ENCODE data around the gene NIPAL3. TPM values are rescaled to one million over a fixed set of nuclear protein-coding genes. Genes with fewer than 3 reads are reported as not detected.

The NIPAL3 gene
- total and polyA plus RNA-seq, 2 donors (not counting 3 experiments of a cell fraction or from before 2014, with no cell fraction given): 15.5 to 16.0 TPM

DNA sequence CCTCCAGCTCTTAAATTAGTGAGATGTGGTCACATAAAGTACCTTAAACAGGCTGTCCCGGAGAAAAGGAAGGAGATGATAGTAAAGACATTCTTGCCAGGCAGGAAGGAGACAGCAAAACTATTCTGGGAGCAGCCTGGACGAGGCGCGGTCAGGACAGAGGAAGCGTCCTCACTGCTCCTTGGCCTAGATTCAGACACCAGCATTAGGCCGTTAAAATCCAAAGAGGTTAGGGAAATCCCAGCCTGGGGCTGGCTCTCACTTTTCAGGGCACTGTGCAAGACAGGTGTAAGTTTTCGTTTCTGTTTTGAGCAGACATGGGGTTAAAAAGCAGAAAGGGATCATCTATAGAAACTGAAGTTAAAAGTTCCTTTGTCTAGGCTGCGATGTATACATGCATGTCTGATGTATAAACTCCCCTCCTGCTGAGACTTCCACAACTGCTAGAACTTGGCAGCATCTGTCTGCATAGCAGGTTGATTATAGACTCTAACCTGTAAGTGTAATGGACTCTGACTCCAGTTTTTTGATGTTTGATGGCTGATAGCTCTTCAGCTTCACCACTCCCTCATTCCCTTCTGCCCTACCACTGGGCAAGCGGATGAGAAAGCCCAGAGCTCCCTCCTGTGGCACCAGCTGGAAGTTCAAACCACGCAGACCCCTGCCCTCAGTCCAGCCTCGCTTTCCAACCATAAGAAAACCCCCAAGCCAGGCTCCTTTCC, 23.6 kb upstream of the NIPAL3 start:
- peak; percentile 79 for FAIRE-seq
- dilution Hi-C loops (cut with MboI; ENCODE audit: extremely low pct_ligation_motif_present, low sequenced_read_pairs): no loop called here
- no peaks in the 10 kb centered on the region for H3K9me3 ChIP-seq (replicated peaks; ENCODE audit: control insufficient read depth, insufficient read depth, low read length)
- H3K4me2 ChIP-seq (ENCODE audit: insufficient read depth, low read length): peak overlapping the region; percentile 78
- ChIA-PET CTCF (interaction anchor here (0.6 to 6.7 kb wide), 51 partner anchors 8 to 773 kb away, joined by 3 to 736 read pairs (median 5); partner anchors contain the start of genes IFNLR1, MYOM3, NIPAL3 and STPG1), POLR2A (interaction anchor here (0.6 to 1.9 kb wide), 3 partner anchors 23 to 190 kb away, joined by 6 read pairs; partner anchors contain the start of gene NIPAL3)
- peak overlapping the region in 1 of 3 experiments; percentile 32 for H3K4me3 ChIP-seq (replicated peaks in 1 of 3; ENCODE audit: insufficient read depth in 1 of 3, low read depth in 1 of 3, low read length in 3 of 3)
- no TSS peak for BruUV-seq (replicated peaks)
- H3K9ac ChIP-seq (replicated peaks; ENCODE audit: extremely low read depth, insufficient read depth, low read length): peak overlapping the region; percentile 66
- peak overlapping the region; percentile 32 for H3K27ac ChIP-seq (ENCODE audit: insufficient read depth, low read depth, low read length)
- no peaks in the 10 kb centered on the region for H3K9me1 ChIP-seq (replicated peaks; ENCODE audit: control insufficient read depth, extremely low read depth, insufficient read depth, low read length)
- intact Hi-C loops (cut with micrococcal nuclease): loop anchor here (1.0 to 5.0 kb wide), 9 partner anchors 23 to 435 kb away; partner anchors contain the start of genes NIPAL3 and PNRC2
- peak overlapping the region; percentile 20 for H2AFZ ChIP-seq (ENCODE audit: low read depth, low read length)
- no peaks in the 10 kb centered on the region for H3K79me2 ChIP-seq (ENCODE audit: control insufficient read depth, insufficient read depth, low read length)
- TF ChIP-seq, protein P1, sequence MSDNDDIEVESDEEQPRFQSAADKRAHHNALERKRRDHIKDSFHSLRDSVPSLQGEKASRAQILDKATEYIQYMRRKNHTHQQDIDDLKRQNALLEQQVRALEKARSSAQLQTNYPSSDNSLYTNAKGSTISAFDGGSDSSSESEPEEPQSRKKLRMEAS (IDR thresholded peaks at IDR 0.05; ENCODE audit: insufficient read depth, insufficient read length): no peak
- TF ChIP-seq, protein P2, sequence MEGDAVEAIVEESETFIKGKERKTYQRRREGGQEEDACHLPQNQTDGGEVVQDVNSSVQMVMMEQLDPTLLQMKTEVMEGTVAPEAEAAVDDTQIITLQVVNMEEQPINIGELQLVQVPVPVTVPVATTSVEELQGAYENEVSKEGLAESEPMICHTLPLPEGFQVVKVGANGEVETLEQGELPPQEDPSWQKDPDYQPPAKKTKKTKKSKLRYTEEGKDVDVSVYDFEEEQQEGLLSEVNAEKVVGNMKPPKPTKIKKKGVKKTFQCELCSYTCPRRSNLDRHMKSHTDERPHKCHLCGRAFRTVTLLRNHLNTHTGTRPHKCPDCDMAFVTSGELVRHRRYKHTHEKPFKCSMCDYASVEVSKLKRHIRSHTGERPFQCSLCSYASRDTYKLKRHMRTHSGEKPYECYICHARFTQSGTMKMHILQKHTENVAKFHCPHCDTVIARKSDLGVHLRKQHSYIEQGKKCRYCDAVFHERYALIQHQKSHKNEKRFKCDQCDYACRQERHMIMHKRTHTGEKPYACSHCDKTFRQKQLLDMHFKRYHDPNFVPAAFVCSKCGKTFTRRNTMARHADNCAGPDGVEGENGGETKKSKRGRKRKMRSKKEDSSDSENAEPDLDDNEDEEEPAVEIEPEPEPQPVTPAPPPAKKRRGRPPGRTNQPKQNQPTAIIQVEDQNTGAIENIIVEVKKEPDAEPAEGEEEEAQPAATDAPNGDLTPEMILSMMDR (IDR thresholded peaks at IDR 0.05; ENCODE audit: extremely low read depth in 1 of 2, insufficient read depth in 1 of 2, low read depth in 1 of 2, low read length in 2 of 2): peak; percentile 91 to 92
- H3K27me3 ChIP-seq (ENCODE audit: control insufficient read depth in 2 of 2, insufficient read depth in 2 of 2, low read length in 2 of 2): no peaks in the 10 kb centered on the region
- peak; percentile 75 for DNase-seq (ENCODE audit: low read depth, low spot score)
- peaks cover 40% of the 10 kb centered on the region for H3K4me1 ChIP-seq (ENCODE audit: control insufficient read depth, extremely low read depth, insufficient read depth, low read length)
- no peaks in the 10 kb centered on the region for H4K20me1 ChIP-seq (replicated peaks; ENCODE audit: control insufficient read depth, extremely low read depth, insufficient read depth, low read length)
- no peaks in the 10 kb centered on the region for H3K36me3 ChIP-seq (ENCODE audit: control insufficient read depth in 2 of 2, extremely low read depth in 1 of 2, insufficient read depth in 2 of 2, low read length in 2 of 2)

DNA sequence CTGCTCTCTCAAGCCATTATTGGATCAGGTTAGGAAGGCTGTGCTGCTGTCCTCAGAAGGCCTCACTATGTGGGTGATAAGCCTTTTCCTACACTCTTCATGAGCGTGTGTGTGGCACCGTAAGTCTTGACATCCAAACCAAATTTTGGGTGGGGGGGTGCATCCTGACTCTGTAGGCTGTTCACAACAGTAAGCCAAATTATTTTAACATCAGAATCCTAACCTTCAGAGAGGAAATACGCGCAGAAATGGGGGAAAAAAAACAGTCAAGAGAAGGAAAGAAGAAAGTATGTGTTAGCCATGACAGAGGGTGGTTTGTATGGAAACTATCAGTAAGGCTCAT, 23.0 kb upstream of the NIPAL3 start:
- H3K27ac ChIP-seq (ENCODE audit: insufficient read depth, low read depth, low read length): no peak overlapping the region
- DNase-seq (ENCODE audit: low read depth, low spot score): no peak
- no peak overlapping the region for H3K9ac ChIP-seq (replicated peaks; ENCODE audit: extremely low read depth, insufficient read depth, low read length)
- POLR2A ChIA-PET: interaction anchor here (0.6 to 1.9 kb wide), 3 partner anchors 23 to 191 kb away, joined by 6 read pairs; partner anchors contain the start of gene NIPAL3
- no peak overlapping the region for H3K4me3 ChIP-seq (replicated peaks in 1 of 3; ENCODE audit: insufficient read depth in 1 of 3, low read depth in 1 of 3, low read length in 3 of 3)
- BruUV-seq (replicated peaks): no TSS peak
- no peaks in the 10 kb centered on the region for H3K79me2 ChIP-seq (ENCODE audit: control insufficient read depth, insufficient read depth, low read length)
- H3K27me3 ChIP-seq (ENCODE audit: control insufficient read depth in 2 of 2, insufficient read depth in 2 of 2, low read length in 2 of 2): no peaks in the 10 kb centered on the region
- no peak overlapping the region for H2AFZ ChIP-seq (ENCODE audit: low read depth, low read length)
- no peaks in the 10 kb centered on the region for H3K36me3 ChIP-seq (ENCODE audit: control insufficient read depth in 2 of 2, extremely low read depth in 1 of 2, insufficient read depth in 2 of 2, low read length in 2 of 2)
- CTCF ChIA-PET: interaction anchor here (0.6 to 6.7 kb wide), 43 partner anchors 8 to 773 kb away, joined by 3 to 736 read pairs (median 5); partner anchors contain the start of genes IFNLR1, MYOM3, NIPAL3 and STPG1
- FAIRE-seq: no peak
- H3K4me1 ChIP-seq (ENCODE audit: control insufficient read depth, extremely low read depth, insufficient read depth, low read length): peaks cover 40% of the 10 kb centered on the region
- dilution Hi-C loops (cut with MboI; ENCODE audit: extremely low pct_ligation_motif_present, low sequenced_read_pairs): no loop called here
- TF ChIP-seq, protein P2 (IDR thresholded peaks at IDR 0.05; ENCODE audit: extremely low read depth in 1 of 2, insufficient read depth in 1 of 2, low read depth in 1 of 2, low read length in 2 of 2): peak in 1 of 2 donors; percentile 7
- no peak for TF ChIP-seq GATA2 (IDR thresholded peaks at IDR 0.05; ENCODE audit: insufficient read depth, insufficient read length, low read depth, low read length)
- no peaks in the 10 kb centered on the region for H4K20me1 ChIP-seq (replicated peaks; ENCODE audit: control insufficient read depth, extremely low read depth, insufficient read depth, low read length)
- H3K9me1 ChIP-seq (replicated peaks; ENCODE audit: control insufficient read depth, extremely low read depth, insufficient read depth, low read length): no peaks in the 10 kb centered on the region
- H3K4me2 ChIP-seq (ENCODE audit: insufficient read depth, low read length): no peak overlapping the region
- no peaks in the 10 kb centered on the region for H3K9me3 ChIP-seq (replicated peaks; ENCODE audit: control insufficient read depth, insufficient read depth, low read length)
- intact Hi-C loops (cut with micrococcal nuclease): loop anchor here (1.0 to 5.0 kb wide), 3 partner anchors 23 to 435 kb away; partner anchors contain the start of genes NIPAL3 and PNRC2
